ENCODE data around the gene CD99.
"Not testable (repeated sequence)": the region's sequence is repeated elsewhere in the genome, so short reads cannot be mapped to it uniquely, and the experiment has no call there.

Gene CD99

DNA sequence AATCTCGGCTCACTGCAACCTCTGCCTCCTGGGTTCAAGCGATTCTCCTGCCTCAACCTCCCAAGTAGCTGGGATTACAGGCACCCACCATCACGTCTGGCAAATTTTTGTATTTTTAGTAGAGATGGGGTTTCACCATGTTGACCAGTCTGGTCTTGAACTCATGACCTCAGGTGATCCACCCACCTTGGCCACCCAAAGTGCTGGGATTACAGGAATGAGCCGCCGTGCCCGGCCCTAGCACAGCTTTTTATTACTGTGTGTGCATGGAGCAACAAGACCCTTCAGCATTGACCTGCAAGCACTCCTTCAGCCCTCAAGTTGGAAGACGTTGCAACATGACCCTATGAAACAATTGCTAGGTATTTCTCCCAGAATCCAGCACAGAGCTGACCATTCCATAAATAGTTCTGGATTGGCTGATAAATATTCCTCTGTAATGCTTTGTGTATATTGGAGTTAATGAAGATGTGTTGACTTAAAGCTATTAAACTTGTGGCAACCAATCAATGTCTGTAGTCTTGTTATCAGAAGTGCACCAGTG, 15.4 kb upstream of the CD99 start:
- DNase-seq (ENCODE audit: extremely low read depth in 1 of 2, low read depth in 1 of 2) = not testable (repeated sequence)

DNA sequence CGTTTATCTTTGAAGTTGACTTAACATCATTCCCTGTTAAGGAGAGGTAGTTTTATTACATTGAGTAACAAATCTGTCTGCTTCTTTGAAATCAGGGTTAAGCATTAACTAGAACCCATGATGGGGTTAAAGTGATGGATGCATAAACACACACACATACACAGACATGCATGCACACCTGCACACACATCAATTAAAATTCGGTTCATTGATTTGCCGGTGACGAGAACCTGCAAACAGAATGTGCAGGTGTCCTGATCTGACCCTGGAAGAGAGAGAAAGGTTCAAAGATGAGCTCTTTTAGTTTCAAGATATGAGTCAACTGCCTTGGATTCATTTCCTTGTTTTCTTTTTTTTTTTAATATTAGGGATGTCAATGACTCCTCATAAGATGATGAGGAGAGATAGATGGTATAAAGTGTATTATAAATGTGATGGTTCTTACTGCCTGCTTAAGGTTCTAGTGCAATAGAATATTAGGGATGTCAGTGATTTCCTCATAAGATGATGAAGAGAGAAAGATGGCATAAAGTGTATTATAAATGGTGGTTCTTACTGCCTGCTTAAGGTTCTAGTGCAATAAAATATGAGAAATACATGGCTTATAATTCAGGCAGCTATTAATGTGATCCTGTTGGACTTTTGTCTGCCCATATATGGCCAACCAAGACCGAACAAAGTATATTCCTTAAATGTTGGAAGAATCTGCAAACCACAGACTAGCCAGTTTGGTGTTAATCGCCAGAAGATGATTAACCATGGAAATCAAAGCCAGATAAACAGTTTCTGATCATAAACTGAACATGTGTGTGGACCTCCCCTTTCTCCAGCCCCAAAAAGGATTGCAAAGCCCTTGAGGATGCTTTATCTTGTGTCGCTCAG, 14.1 kb upstream of the CD99 start:
- DNase-seq (ENCODE audit: extremely low read depth in 1 of 2, low read depth in 1 of 2) = no peak

DNA sequence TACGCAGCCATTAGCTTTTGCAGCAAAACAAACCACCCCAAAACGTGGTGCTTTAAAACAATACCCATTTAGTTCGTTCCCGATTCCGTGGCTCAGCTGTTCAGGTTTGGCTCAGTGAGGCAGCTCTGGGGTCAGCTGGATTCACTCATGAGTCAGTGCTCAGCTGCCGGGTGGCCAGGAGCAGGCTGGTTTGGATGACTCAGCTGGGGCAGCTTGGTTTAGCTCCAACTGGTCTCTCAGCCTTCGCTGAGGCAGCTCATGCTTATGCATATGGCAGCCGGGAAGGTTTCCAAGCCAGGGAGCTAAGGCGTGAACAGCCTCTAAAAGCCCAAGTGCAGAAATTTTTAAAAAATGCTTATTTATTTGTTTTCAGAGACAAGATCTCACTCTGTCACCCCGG, 13.3 kb upstream of the CD99 start:
- DNase-seq (ENCODE audit: extremely low read depth in 1 of 2, low read depth in 1 of 2) = no peak

DNA sequence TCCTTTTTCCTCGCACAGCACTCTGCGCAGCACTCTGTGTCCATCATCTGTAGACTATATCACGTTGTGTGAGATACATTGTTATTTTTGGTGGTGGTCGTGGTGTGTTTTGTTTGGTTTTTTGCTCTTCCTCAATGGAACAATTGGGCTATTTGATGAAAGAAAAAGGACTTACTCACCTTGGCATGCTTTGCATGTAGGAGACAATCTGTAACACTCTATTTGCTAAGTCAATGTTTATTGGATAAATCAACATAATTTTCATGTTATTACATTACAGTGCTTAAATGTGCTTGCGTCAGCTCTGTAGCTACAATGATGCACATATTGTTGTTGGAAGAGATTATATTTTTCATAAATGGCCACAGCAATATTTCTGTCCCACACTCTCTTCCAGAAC, 12.5 kb upstream of the CD99 start:
- DNase-seq (ENCODE audit: extremely low read depth in 1 of 2, low read depth in 1 of 2) = no peak

DNA sequence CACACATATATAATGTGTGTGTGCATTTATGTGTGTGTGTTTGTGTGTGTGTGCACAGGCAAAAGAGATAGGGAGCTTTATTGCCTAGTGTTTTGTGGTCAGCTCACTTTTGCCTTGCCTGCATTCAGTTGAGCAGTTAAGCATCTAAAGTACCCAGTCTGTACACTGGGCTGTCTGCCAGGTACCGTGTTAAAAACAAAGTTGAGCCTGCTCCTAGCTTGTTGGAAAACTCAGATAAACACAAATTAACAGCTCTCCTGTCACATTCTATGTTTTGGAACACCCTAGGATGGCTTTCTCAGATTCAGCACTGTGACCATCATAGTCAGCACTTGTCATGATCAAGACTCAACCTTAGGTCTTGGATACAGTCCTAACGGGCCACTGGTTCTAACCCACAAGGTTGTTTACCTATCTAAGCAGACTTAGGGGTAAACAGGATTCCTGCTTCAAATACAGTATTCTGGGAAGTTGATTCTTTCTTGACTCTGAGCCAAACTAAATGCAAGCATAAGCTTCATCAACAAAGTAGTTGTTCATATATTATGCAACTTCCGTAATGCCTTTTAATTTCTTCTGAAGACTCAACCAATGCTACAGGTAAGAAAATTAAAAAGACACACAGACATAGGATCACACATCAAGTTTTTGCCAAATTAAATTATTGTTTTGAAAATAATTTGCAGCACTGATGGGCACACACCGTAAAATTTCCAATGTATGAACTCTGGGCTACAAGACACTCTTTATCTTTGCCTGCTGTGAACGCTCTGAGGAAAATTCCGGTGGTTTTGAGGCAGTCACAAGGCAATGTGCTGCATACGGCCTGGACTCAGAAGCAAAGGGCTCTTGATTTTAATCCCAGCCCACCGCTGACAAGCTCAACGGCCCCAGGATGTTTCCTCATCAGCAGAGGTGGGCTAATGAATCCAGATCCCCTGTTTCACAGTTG, 11.3 kb upstream of the CD99 start:
- DNase-seq (ENCODE audit: extremely low read depth in 1 of 2, low read depth in 1 of 2) = no peak

GRCh38 chrX:2680486-2681348, 10.4 kb upstream of the CD99 start:
- no peak for DNase-seq (ENCODE audit: extremely low read depth in 1 of 2, low read depth in 1 of 2)

- DNase-seq (ENCODE audit: extremely low read depth in 1 of 2, low read depth in 1 of 2) = no peak
Measured at GRCh38 chrX:2682565-2683177, 8.4 kb upstream of the CD99 start.

GRCh38 chrX:2684256-2684655, 6.8 kb upstream of the CD99 start:
- no peak for DNase-seq (ENCODE audit: extremely low read depth in 1 of 2, low read depth in 1 of 2)

GRCh38 chrX:2685886-2686285, 5.2 kb upstream of the CD99 start:
- no peak for DNase-seq (ENCODE audit: extremely low read depth in 1 of 2, low read depth in 1 of 2)

DNA sequence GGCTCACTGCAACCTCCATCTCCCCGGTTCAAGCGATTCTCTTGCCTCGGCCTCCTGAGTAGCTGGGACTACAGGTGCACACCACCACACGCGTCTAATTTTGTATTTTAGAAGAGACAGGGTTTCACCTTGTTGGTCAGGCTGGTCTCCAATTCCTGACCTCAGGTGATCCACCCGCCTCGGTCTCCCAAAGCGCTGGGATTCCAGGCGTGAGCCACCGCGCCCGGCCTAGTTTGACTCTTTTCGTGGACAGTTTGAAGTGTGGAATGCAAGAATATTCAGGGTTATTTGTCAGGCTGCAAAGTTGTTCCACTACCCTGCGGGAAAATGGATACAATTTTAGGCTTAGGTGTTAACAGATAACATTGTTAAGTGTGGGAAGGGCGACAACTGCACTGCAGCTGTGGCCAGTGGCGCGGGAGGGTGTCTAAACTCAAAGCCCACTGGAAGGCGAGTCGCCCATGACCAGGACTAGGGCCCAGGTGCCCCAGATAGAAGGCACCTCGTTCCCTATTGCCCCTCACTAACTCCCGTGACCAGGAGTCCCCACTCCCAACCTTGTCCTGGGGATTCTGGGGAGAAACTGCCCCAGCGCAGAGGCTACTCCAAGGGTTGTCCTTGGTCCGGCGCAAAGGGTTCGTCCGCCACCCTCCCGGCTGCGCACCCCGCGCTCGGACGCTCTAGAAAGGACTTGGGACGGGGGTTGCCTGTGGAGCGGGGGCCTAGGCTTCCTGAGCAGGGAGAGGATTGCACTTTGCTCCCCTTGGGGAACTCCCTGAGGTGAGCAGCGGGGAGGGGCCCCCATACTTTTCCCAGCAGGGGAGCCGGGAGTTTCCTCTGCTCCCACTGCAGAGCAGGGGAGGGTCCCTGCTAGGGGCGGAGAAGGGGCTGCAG, 1.1 kb upstream of the CD99 start:
- no peak for DNase-seq (ENCODE audit: extremely low read depth in 1 of 2, low read depth in 1 of 2)

- DNase-seq (ENCODE audit: extremely low read depth in 1 of 2, low read depth in 1 of 2) = no peak
Measured at GRCh38 chrX:2691543-2692220, 587 bp downstream of the CD99 start.

- DNase-seq (ENCODE audit: extremely low read depth in 1 of 2, low read depth in 1 of 2) = no peak
Measured at GRCh38 chrX:2692221-2693112, 1.4 kb downstream of the CD99 start.

GRCh38 chrX:2693113-2694002, 2.3 kb downstream of the CD99 start:
- DNase-seq (ENCODE audit: extremely low read depth in 1 of 2, low read depth in 1 of 2) = no peak

- DNase-seq (ENCODE audit: extremely low read depth in 1 of 2, low read depth in 1 of 2) = no peak
Measured at GRCh38 chrX:2694914-2695267, 3.8 kb downstream of the CD99 start.

- peak in 1 of 2 donors; percentile 56 for DNase-seq (ENCODE audit: extremely low read depth in 1 of 2, low read depth in 1 of 2)
Measured at GRCh38 chrX:2696698-2697215, 5.7 kb downstream of the CD99 start.

GRCh38 chrX:2697306-2697705, 6.2 kb downstream of the CD99 start:
- no peak for DNase-seq (ENCODE audit: extremely low read depth in 1 of 2, low read depth in 1 of 2)

All from stimulated activated CD8-positive, alpha-beta memory T cell treated with anti-CD3 and anti-CD28 coated beads, Interleukin-7, amount 100 ng/mL, for 48 hours (primary cell).